Progenitor cell of endocrine pancreas (in vitro differentiated cells): ENCODE data around the gene CCDC149. TPM values are rescaled to one million over a fixed set of nuclear protein-coding genes. Genes with fewer than 3 reads are reported as not detected.

Source experiments
- DNase-seq: peaks from one replicate; pipeline ENCODE4 v3.0.0; 2021; ENCODE audit warnings: low spot score; ENCODE audit not compliant: unreplicated experiment
- H3K27ac Mint-ChIP-seq: 2 replicates; pipeline ENCODE4 v1.8.0; 2021; ENCODE audit warnings: mild to moderate bottlenecking, moderate library complexity, mixed read lengths
- H3K27me3 Mint-ChIP-seq: 2 replicates; pipeline ENCODE4 v1.8.0; 2021; ENCODE audit warnings: mixed read lengths
- H3K36me3 Mint-ChIP-seq: 2 replicates; pipeline ENCODE4 v1.8.0; 2022; ENCODE audit warnings: mixed read lengths; ENCODE audit not compliant: insufficient read depth
- H3K4me1 Mint-ChIP-seq: 2 replicates; pipeline ENCODE4 v1.8.0; 2021; ENCODE audit warnings: low read depth, mixed read lengths
- H3K4me3 Mint-ChIP-seq: 2 replicates; pipeline ENCODE4 v1.8.0; 2021; ENCODE audit warnings: low read depth, mild to moderate bottlenecking, moderate library complexity, mixed read lengths
- H3K9me3 Mint-ChIP-seq: 2 replicates; pipeline ENCODE4 v1.8.0; 2021; ENCODE audit warnings: low read depth, mixed read lengths
- total RNA-seq: library from RNA; stranded (reverse); gene quantifications from 2 replicates; pipeline ENCODE4 v1.2.1, GENCODE V29; 2021
- TF ChIP-seq, protein P1 (sequence below): fragments of 200-600 bp; sonication (generic); IDR thresholded peaks from one replicate; pipeline ENCODE4 v1.5.0; 2021; ENCODE audit warnings: antibody characterized with exemption, mild to moderate bottlenecking; ENCODE audit not compliant: unreplicated experiment

CCDC149 gene
- total RNA-seq, 1 donor from 2014 or later: 13.2 TPM

DNA sequence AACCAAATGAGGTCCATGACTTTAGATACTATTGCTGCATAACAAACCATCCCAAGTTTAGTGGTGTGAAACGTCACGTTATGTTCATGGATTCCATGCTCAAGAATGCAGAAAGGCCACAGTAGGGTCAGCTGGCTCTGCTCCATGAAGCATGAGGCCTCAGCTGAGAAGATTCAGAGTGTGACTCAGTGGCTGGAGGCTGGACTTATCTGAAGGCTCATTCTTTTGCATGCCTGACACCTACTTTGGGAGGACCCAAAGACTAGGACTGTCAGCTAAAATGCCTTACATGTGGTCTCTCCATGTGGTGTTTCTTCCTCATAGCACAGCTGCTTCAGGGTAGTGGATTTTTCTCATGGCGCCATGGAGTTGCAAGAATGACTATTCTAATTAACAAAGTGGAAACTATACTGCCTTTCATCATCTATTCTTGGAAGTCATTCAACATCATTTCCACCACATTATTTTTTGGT lies 11.5 kb upstream of the CCDC149 start:
- no peak for DNase-seq
- TF ChIP-seq, protein P1, sequence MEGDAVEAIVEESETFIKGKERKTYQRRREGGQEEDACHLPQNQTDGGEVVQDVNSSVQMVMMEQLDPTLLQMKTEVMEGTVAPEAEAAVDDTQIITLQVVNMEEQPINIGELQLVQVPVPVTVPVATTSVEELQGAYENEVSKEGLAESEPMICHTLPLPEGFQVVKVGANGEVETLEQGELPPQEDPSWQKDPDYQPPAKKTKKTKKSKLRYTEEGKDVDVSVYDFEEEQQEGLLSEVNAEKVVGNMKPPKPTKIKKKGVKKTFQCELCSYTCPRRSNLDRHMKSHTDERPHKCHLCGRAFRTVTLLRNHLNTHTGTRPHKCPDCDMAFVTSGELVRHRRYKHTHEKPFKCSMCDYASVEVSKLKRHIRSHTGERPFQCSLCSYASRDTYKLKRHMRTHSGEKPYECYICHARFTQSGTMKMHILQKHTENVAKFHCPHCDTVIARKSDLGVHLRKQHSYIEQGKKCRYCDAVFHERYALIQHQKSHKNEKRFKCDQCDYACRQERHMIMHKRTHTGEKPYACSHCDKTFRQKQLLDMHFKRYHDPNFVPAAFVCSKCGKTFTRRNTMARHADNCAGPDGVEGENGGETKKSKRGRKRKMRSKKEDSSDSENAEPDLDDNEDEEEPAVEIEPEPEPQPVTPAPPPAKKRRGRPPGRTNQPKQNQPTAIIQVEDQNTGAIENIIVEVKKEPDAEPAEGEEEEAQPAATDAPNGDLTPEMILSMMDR: no peak
- Mint-ChIP-seq H3K36me3 (no peaks in the 10 kb centered on the region), H3K27me3 (peaks cover 30% of the 10 kb centered on the region), H3K27ac (no peak overlapping the region), H3K4me1 (no peaks in the 10 kb centered on the region), H3K9me3 (peaks cover 3% of the 10 kb centered on the region), H3K4me3 (no peak overlapping the region)

DNA sequence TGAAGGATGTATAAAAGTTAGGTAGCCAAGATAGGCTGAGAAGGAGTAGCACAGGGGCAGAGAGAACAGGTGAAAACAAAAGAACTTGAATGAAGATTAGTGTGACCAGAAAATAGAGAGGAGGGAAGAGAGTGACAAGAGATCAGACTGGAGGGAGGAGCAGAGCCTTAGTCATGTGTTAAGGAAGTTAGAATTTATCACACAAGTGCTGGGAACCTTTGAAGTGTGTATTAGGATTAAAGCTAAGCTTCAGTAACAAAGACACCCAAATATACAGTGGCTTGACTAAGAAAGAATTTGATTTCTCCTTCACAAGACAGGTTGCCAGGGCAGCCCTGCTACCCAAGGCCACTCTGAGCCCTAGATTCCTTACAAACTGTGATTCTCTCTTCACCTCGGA lies 10.7 kb upstream of the CCDC149 start:
- Mint-ChIP-seq H3K36me3 (no peaks in the 10 kb centered on the region), H3K27ac (no peak overlapping the region), H3K4me1 (peaks cover 2% of the 10 kb centered on the region), H3K4me3 (no peak overlapping the region), H3K27me3 (peaks cover 23% of the 10 kb centered on the region), H3K9me3 (peaks cover 5% of the 10 kb centered on the region)
- DNase-seq: no peak
- TF ChIP-seq, protein P1: no peak

DNA sequence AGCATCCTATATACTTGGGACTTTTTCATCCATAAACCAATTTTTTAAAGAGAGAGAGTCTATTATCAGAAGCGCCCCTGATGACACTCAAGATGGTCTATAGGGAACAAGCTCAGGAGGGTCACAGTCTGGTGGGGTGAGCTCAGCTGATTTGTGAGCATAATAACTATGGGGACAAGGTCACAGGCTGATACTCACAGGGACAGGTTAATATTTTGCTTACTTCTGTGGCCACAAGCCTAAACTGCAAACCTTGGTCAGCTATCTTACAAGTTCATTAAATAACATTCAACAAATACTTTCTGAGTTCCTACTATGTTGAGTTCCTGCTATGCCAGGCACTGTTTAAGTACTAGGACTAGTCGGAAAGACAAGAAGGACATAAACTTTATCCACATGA lies 10.2 kb upstream of the CCDC149 start:
- no peaks in the 10 kb centered on the region for H3K36me3 Mint-ChIP-seq

GRCh38 chr4:24922416-24922815 lies 9.6 kb upstream of the CCDC149 start:
- Mint-ChIP-seq H3K27me3 (peaks cover 15% of the 10 kb centered on the region), H3K27ac (no peak overlapping the region), H3K36me3 (no peaks in the 10 kb centered on the region), H3K4me3 (no peak overlapping the region), H3K9me3 (peaks cover 5% of the 10 kb centered on the region), H3K4me1 (peaks cover 5% of the 10 kb centered on the region)
- TF ChIP-seq, protein P1: no peak
- no peak for DNase-seq

More for the DNA sequence above, 10.2 kb upstream of the CCDC149 start:
- peaks cover 4% of the 10 kb centered on the region for H3K4me1 Mint-ChIP-seq
- H3K9me3 Mint-ChIP-seq: peaks cover 5% of the 10 kb centered on the region
- no peak overlapping the region for H3K4me3 Mint-ChIP-seq
- no peak overlapping the region for H3K27ac Mint-ChIP-seq
- no peak for DNase-seq
- peaks cover 18% of the 10 kb centered on the region for H3K27me3 Mint-ChIP-seq
- TF ChIP-seq, protein P1: no peak

GRCh38 chr4:24921491-24921890 lies 8.6 kb upstream of the CCDC149 start:
- Mint-ChIP-seq H3K4me3 (no peak overlapping the region), H3K4me1 (peaks cover 7% of the 10 kb centered on the region), H3K36me3 (no peaks in the 10 kb centered on the region), H3K9me3 (peaks cover 5% of the 10 kb centered on the region), H3K27ac (no peak overlapping the region), H3K27me3 (peaks cover 11% of the 10 kb centered on the region)
- TF ChIP-seq, protein P1: no peak
- DNase-seq: no peak
